NCI-H146 treated with DMSO at 0.1 percent for 48 hours (cell line): ENCODE measurements around the gene TBL3.
A peak's percentile ranks its signal among the peaks of the same experiment; 100 is the strongest.

Experiments
- DNase-seq: peaks from one replicate; lab custom pipeline; 2025; ENCODE audit not compliant: unreplicated experiment; lab: John Stamatoyannopoulos, UW

TBL3 gene

DNA sequence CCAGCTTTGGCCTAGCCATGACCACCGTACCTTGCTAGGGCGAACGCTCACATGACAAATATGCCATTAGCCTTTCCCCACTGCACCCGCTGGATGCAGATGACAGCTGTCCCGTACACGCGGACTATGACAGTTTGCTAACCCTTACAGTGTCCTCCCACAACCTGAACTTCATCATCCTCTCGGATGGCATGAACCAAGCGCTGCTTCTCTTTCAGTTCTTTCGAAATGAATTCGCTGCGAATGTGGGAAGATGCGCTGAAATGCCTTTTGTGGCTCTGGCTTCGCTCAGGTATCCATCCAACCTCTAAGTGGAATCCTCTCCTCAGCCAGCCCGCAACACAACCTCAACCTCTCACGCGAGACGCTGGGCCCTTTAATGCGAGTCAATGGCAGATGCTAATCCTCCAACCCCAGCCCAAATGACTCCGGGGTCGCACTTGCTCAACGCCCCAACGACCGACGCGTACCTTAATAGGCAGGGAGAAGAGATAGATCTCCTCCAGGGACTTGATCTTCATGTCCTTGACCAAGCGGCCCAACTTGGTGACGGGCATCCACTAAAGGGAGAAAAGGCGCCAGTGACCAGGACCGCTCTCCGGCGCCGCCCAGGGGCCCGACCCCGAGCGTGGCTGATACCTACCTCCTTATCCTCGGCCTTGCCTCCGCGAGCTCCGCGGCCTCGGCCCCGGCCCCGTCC is 7.9 kb upstream of the TBL3 start:
- DNase-seq = no peak

DNA sequence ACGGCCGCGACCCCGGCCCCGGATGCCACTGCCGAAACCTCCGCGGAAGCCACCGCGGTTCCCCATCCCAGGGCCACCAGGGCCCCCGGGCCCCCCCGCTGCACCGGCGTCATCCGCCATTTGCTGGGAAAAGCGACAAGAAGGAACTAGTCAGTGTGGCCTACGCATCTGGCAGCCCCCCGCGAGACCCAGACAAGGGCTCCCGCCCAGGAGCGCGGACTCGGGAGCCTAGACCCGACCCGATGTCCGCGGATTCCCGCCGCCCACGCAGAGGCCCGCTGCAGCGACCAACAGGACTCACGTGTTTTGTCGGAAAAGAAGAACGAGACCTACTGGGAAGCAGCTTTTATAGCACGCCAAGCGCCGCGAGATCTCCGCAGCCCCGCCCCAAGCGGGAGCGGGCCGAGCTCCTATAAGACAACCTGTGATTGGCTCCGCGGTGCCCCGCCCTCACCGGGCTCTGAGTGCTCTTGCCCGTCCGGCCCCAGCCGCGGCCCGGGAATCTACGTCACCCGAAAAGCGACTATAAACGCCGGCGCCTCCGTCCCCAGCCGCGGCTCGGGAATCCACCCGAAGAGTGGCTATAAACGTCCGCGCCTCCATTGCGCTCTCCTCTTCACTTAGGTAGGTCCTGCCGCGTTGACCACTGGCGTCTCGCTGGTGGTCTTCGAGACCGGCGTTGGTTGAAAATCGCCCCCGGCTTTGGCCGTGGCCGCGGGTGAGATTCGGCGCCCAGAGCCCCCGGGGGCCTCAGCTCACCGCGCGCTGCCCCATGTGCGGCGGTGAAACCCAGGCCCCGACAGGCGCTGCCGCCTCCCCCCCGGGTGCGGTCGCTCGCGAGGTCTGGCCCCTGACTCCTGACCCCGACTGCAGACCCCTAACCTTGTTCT is 7.1 kb upstream of the TBL3 start, which contains the start of gene RPS2:
Gene RPS2, minus strand, starts transcription at position 321 of the 890 bp plus-strand sequence. Its CDS starts 201 bp downstream, at position 120.
- peak; percentile 98 for DNase-seq

GRCh38 chr16:1965396-1966001 is 6.4 kb upstream of the TBL3 start:
- DNase-seq = no peak

- DNase-seq = no peak
Observed at GRCh38 chr16:1966460-1966859, 5.4 kb upstream of the TBL3 start, which contains the start of gene RNF151. RNF151 (plus strand) TSS chr16:1966856; CDS start chr16:1966882, 26 bp downstream.

DNA sequence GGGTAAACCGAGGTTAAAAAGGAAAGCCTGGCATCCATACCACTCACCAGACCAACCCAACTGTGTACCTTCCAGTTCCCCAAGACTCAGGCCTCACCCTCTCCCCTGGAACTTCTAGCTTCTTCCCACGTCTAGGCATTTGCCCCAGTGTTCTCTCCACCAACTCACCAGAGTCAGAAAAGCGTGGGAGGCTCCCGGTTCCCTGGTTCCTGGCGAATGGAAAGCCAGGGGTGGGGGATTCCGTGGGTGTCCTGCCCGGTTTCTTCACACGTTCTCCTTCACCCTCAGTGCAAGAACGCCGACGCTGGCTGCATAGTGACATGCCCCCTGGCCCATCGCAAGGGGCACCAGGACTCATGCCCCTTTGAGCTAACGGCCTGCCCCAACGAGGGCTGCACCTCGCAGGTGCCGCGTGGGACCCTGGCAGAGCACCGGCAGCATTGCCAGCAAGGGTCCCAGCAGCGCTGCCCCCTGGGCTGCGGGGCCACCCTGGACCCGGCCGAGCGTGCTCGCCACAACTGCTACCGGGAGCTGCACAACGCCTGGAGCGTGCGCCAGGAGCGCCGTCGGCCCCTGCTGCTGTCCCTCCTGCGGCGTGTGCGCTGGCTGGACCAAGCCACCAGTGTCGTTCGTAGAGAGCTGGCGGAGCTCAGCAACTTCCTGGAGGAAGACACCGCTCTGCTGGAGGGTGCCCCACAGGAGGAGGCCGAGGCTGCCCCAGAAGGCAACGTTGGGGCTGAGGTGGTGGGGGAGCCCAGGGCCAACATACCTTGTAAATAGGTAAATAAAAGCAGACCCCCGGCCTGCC is 3.5 kb upstream of the TBL3 start:
- DNase-seq = no peak

DNA sequence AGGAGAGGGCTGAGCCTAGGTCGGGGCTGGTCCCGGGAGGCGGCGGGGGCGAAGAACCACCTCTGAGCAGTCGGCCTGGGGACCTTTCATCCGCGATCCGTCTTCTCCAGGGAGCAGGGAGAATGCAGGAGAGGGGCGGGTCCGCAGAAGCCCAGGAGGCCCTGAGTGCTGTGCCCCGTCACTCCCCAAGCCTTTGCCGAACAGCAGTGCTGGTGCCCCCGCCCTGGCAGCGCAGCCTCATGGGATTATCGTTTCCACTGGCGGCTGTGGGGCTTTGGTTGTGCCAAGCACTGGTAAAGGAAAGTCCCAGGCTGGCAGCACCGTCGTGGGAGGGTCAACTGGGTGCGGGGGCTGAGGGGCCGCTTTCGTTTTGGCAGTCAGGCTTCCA is 631 bp downstream of the TBL3 start:
- no peak for DNase-seq

GRCh38 chr16:1973461-1974156 is 1.8 kb downstream of the TBL3 start:
- no peak for DNase-seq

- DNase-seq = no peak
Observed at GRCh38 chr16:1974157-1975070, 2.6 kb downstream of the TBL3 start.

DNA sequence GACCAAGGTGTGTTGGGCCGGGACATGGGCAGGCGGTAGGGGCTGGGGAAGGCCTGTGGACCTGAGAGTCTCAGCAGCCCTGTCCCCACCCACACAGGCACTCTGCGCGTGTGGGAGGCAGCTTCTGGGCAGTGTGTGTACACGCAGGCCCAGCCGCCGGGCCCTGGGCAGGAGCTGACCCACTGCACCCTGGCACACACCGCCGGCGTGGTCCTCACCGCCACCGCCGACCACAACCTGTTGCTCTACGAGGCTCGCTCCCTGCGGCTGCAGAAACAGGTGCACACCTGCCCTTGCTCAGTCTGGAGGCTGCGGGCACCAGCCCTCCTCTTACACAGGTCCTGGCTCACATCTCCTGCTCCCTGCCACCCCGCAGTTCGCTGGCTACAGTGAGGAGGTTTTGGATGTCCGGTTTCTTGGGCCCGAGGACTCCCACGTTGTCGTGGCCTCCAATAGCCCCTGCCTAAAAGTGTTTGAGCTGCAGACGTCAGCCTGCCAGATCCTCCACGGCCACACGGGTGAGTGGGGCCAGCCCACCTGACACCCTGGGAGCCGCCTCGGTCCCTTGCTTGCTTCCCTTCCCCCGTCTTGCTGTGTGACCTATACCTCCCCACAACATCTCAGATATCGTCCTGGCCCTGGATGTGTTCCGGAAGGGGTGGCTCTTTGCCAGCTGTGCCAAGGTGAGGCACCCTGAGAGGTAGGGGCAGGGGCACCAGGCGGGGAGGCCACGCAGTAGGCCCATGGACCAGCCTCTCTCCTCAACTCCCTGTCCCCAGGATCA is 3.8 kb downstream of the TBL3 start:
- DNase-seq = no peak

- DNase-seq = no peak
Observed at GRCh38 chr16:1976216-1976520, 4.3 kb downstream of the TBL3 start.

DNA sequence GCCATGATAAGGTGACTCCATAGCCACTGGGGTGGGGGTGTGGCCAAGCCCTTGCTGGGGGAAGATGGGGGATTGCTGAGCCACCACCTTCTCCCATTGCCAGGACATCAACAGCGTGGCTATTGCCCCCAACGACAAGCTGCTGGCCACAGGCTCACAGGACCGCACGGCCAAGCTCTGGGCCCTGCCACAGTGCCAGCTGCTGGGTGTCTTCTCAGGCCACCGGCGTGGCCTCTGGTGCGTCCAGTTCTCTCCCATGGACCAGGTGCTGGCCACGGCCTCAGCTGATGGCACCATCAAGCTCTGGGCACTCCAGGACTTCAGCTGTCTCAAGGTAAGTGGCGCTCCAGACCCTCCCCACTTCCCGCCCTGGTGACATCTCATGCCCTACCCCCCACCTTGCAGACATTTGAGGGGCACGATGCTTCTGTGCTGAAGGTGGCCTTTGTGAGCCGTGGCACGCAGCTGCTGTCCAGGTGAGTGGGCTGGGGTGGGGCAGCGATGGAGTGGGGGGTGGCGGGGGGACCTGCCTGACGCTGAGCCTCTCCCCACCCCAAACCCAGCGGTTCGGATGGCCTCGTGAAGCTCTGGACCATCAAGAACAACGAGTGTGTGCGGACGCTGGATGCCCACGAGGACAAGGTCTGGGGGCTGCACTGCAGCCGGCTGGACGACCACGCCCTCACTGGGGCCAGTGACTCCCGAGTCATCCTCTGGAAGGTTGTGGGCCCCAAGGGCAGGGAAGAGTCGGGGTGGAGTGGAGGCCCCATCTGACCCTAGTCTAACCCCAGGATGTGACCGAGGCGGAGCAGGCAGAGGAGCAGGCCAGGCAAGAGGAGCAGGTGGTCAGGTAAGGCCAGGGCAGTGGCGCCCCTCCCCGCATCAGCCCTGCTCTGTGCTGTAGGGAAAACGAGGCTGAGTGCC is 5.4 kb downstream of the TBL3 start:
- DNase-seq = no peak

GRCh38 chr16:1977875-1978268 is 6.0 kb downstream of the TBL3 start:
- no peak for DNase-seq

- DNase-seq = no peak
Observed at GRCh38 chr16:1978476-1979120, 6.7 kb downstream of the TBL3 start.

- DNase-seq = peak; percentile 36
Observed at GRCh38 chr16:1979271-1980029, 7.6 kb downstream of the TBL3 start.

- peak; percentile 53 for DNase-seq
Observed at GRCh38 chr16:1980030-1980769, 8.3 kb downstream of the TBL3 start.

DNA sequence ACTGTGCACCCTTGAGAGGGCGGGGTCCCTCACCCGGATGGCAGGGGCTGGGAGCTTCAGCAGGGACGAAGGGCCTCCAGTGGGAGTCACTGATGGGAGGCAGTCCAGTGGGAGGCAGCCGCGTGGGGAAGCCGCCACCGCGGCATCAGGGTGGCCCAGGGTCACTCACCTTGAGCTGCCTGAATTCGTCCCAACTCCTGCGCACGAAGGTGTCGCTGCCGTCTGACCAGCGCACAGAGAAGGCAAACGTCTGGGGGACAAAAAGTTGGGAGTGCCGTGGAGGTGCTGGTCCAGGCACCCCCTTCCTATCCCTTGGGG is 8.9 kb downstream of the TBL3 start:
- no peak for DNase-seq
